ENCODE measurements around the gene CSF3. TPM values are rescaled to one million over a fixed set of nuclear protein-coding genes. Genes with fewer than 3 reads are reported as not detected.

The CSF3 gene
- total and polyA plus RNA-seq, 2 donors (not counting 1 experiment from before 2014, with no cell fraction given) = 0.09 TPM; not detected in 1

- WGBS (ENCODE audit: insufficient coverage) = under 1% methylated on average over 84 of the region's 84 CpGs
- peaks cover 25 to 26% of the 10 kb centered on the region in 2 donors for H3K4me1 ChIP-seq (ENCODE audit: control insufficient read depth in 2 of 2, insufficient read depth in 2 of 2, low read length in 2 of 2)
- H3K27ac Mint-ChIP-seq = peak within 1 kb of the TSS; percentile 95
- peak; percentile 76 for TF ChIP-seq CTCF (IDR thresholded peaks at IDR 0.05)
- TF ChIP-seq EZH2 (IDR thresholded peaks at IDR 0.05; ENCODE audit: borderline replicate concordance, insufficient read depth, low read depth, low read length, poor library complexity, severe bottlenecking) = no peak
- POLR2A ChIA-PET = interaction anchor here (0.5 to 2.9 kb wide), 16 partner anchors 21 to 1713 kb away, joined by 3 to 13 read pairs (median 4); partner anchors contain the start of genes IKZF3, LRRC3C, MED1 and NR1D1
- H3K9ac ChIP-seq (ENCODE audit: low read length) = peak within 1 kb of the TSS; percentile 97
- peak within 1 kb of the TSS; percentile 91 for H2AFZ ChIP-seq (ENCODE audit: insufficient read depth, low read depth, low read length, poor library complexity, severe bottlenecking)
- peak within 1 kb of the TSS; percentile 76 to 93 (median 91) for H3K4me3 ChIP-seq (ENCODE audit: control extremely low read depth in 1 of 5, extremely low read depth in 1 of 5, insufficient read depth in 1 of 5, low read depth in 2 of 5, low read length in 4 of 5)
- ATAC-seq (ENCODE audit: low read depth) (peak; percentile 92), DNase-seq (peak; percentile 100)
- H3K4me3 Mint-ChIP-seq = peak within 1 kb of the TSS; percentile 96
- H3K27me3 ChIP-seq (replicated peaks in 1 of 4; ENCODE audit: control extremely low read depth in 1 of 4, control insufficient read depth in 3 of 4, insufficient read depth in 4 of 4, low read length in 3 of 4) = no peaks in the 10 kb centered on the region
- H3K27ac ChIP-seq (ENCODE audit: low read length in 2 of 2) = peak within 1 kb of the TSS; percentile 92 to 97
- H3K4me1 Mint-ChIP-seq = peaks cover 38% of the 10 kb centered on the region
- CTCF ChIA-PET = interaction anchor here (0.5 to 8.1 kb wide), 29 partner anchors 8 to 430 kb away, joined by 3 to 97 read pairs (median 4); partner anchors contain the start of genes LRRC3C, MED24, ORMDL3 and PGAP3
- H3K79me2 ChIP-seq (ENCODE audit: control insufficient read depth, insufficient read depth, low read length) = peaks cover 40% of the 10 kb centered on the region
- no peaks in the 10 kb centered on the region for H3K9me3 Mint-ChIP-seq (ENCODE audit: insufficient read depth)
- H3K27me3 Mint-ChIP-seq = no peaks in the 10 kb centered on the region
- H3K4me2 ChIP-seq (replicated peaks; ENCODE audit: low read depth, low read length, poor library complexity, severe bottlenecking) = peak within 1 kb of the TSS; percentile 95
- peaks cover 17% of the 10 kb centered on the region for H4K20me1 ChIP-seq (ENCODE audit: control insufficient read depth, insufficient read depth, low read length, poor library complexity, severe bottlenecking)
- intact Hi-C loops (cut with micrococcal nuclease) = loop anchor here (1.0 to 10.0 kb wide), 13 partner anchors 21 to 576 kb away; partner anchors contain the start of genes CDK12, FBXL20, IKZF3 and LRRC3C
- no peaks in the 10 kb centered on the region for H3K9me3 ChIP-seq (ENCODE audit: control extremely low read depth in 1 of 3, control insufficient read depth in 2 of 3, insufficient read depth in 1 of 3, low read length in 2 of 3)
- H3K36me3 ChIP-seq (replicated peaks in 1 of 2; ENCODE audit: control extremely low read depth in 1 of 2, control insufficient read depth in 1 of 2, extremely low read depth in 1 of 2, insufficient read depth in 2 of 2, low read length in 1 of 2) = peaks cover 0 to 16% of the 10 kb centered on the region in 2 experiments
Measured at GRCh38 chr17:39980351-39981206, 34.7 kb upstream of the CSF3 start, which contains the start of gene PSMD3. TSS of gene PSMD3 (plus strand) at chr17:39980807. CDS start at chr17:39980971, 164 bp downstream.

All from B cell (primary cell).